Measurements from ENCODE around the gene MTERF2.

Gene MTERF2

DNA sequence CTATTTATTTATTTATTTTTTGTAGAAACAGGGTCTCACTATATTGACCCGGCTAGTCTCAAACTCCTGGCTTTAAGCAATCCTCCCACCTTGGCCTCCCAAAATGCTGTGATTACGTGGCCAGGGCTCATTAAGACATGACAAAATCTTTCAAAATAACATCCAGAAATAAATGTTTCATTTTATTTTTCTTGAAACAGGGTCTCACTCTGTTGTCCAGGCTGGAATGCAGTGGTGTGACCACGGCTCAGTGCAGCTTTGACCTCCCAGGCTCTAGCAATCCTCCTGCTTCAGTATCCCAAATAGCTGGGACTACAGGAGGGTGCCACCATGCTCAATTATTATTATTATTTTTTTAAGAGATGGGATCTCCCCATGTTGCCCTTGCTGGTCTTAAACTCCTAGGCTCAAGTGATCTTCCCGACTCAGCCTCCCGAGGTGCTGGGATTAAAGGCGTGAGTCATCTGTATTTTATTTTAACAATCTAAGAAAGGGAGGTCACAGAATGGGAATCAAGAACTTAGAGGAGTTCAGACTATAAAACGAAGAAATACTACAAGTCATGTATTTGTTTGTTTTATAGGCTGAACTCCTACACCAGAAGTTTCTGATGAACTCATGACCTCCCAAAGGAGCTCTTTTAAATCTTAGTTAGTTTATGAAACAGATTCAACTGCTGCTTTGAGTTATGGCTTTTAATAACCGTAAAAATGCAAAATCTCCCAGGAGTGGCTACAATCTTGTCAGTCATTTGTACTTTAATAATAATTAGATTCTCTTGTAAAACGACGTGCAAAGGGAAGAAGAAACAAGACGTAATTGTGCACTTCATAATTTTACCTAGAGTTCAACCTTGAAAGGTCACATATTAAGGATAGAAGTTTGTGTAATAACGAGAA is 33.3 kb downstream of the MTERF2 start:
- DNase-seq, result no peak

DNA sequence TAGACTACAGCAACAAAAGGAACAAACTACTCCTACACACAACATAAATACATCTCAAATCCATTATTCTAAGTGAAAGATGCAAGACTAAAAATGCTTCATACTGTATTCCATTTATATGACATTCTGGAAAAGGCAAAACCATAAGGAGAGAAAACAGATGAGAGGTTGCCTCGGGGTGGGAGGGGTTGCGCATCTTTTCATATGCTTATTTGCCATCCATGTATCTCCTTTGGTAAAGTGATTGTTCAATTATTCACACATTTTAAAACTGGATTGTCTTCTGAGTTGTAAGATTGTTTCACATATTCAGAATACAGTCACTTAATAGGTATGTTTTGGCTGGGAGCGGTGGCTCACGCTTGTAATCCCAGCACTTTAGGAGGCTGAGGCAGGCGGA is 36.4 kb downstream of the MTERF2 start:
- no peak for DNase-seq

DNA sequence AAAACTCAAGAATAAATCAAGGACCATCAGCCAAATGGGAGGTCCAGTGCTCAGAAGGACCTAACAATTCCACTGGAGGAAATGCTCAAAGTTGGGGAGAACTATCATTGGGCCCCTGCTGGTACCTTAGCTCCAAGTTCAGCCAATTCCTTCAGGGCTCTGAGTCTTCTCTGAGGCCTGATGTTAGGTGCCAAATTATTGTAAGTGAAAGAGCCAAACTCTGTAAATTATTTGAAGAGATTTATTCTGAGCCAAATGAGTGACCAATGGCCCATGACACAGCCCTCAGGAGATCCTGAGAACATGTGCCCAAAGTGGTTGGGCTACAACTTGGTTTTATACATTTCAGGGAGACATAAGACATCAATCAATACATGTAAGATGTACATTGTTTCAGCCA is 39.5 kb downstream of the MTERF2 start:
- no peak for DNase-seq

DNA sequence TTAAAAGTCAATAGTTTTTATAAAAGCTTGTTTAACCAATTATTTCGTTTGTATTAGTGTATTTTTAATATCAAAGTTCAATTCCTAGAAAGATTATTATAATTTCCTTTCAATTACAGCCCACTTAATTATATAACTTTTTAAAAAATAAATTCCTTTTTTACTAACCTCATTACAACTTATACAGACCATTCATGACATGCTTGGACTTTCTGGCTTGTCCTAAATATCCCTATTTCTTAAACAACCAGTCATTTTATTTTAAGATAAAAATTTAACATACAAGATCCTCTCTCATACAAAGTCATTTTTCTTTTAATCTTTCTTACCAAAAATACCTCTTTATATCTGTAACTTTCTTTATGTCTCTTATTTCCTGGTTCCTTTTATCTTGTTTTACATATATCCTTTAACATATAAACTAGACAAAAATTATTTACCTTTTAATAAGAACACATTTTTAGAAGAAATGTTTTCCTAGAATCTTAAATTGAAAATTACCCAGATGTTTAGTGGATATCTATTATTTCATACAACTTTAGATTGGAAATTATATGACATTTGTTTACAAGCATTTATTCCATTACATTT is 41.6 kb downstream of the MTERF2 start:
- no peak for DNase-seq

DNA sequence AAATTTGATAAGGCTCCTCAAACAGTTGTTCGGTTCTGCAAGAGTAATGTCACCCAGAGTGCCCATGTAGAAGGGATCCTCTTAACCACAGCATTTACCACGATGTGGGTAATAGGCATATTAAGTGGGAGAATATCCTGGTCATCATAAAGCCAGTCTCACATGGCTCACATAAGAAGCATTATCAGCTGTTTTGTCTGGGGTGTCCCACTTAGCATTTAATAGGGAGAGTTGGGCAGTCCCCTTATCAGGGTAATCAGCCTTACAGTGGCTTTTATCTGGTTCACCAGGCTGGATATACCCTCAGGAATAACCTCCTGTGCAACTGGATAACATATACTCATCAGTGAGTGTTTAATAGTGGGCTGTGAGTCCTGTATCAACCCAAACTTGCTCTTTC is 44.2 kb downstream of the MTERF2 start:
- no peak for DNase-seq

DNA sequence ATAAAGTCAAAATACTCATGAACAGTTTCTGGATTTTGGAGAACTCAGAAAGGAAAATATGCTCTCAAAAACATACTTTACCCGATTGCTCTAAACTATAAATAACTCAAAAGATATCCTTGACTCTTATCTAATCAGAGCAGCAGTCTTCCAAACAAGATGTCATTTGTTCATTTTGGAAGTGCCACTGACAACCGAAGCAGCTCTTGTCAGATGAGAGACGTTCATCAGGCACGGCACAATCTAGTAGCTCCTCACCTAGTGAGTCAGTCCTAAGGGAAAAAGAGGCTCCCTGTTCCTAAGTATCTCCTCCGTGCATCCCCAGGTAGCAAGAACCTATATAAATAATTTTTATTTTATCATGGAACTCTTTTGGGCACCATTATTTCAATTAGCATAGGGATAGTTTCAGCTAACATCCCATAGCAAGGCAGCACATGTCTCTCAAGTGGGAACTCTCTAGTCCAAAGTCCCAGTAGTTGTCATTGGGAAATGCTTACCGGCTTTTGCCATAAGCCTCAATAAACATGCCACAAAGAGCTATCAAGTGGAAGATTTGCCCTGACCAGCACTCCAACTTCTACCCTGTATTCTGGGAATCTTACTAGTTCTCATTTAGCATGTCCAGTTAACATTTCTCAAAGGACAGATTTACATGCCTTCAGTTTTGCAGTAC is 45.3 kb downstream of the MTERF2 start:
- DNase-seq, result no peak

DNA sequence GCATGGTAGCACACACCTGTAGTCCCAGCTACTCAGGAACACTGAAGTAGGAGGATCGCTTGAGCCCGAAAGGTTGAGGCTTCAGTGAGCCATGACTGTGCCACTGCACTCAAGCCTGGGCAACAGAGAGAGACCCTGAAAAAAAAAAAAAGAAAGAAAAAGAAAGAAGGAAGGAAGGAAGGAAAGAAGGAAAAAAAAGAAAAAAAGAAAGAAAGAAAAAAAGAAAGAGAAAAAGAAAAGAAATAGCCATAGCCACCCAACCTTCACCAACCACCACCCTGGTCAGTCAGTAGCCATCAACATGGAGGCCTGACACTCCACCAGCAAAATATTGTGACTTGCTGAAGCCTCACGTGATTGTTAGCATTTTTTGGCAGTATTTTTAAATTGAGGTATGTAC is 52.7 kb downstream of the MTERF2 start:
- no peak for DNase-seq
